CD4-positive, alpha-beta memory T cell (primary cell): ENCODE results near the gene SVOP. TPM values are rescaled to one million over a fixed set of nuclear protein-coding genes. Genes with fewer than 3 reads are reported as not detected.
A peak's percentile ranks its signal among the peaks of the same experiment; 100 is the strongest.

Experiments used
- CTCF ChIA-PET: fragments of 350-600 bp; sonication (Branson Sonifier 250); formaldehyde crosslinking; loops from one replicate; lab custom pipeline; 2021; ENCODE audit warnings: inconsistent platforms; ENCODE audit not compliant: partially characterized antibody; lab: Charles Lee
- POLR2A ChIA-PET: fragments of 350-600 bp; sonication (Branson Sonifier 250); formaldehyde crosslinking; loops from one replicate; lab custom pipeline; 2021; ENCODE audit not compliant: partially characterized antibody; lab: Charles Lee
- DNase-seq, 5 donors: peaks; one replicate each; pipeline versions ENCODE4 v3.0.0 to v3.0.0-alpha.2; 2020 to 2022; ENCODE audit warnings: mixed read lengths in 1 of 5
- H3K27ac ChIP-seq: one replicate; pipeline ENCODE4 v1.7.0; 2013; ENCODE audit warnings: low read depth, low read length
- H3K27me3 ChIP-seq: 2 replicates; pipeline ENCODE4 v1.7.0; 2013; ENCODE audit warnings: mild to moderate bottlenecking, low read length, moderate library complexity; ENCODE audit not compliant: insufficient read depth
- H3K36me3 ChIP-seq: 2 replicates; pipeline ENCODE4 v1.7.0; 2013; ENCODE audit warnings: mild to moderate bottlenecking, low read length, moderate library complexity; ENCODE audit not compliant: insufficient read depth
- H3K4me1 ChIP-seq: 2 replicates; pipeline ENCODE4 v1.7.0; 2013; ENCODE audit warnings: mild to moderate bottlenecking, low read length, moderate library complexity; ENCODE audit not compliant: insufficient read depth
- H3K4me3 ChIP-seq, 2 donors: one replicate each; pipeline ENCODE4 v1.7.0; 2013; ENCODE audit warnings: low read length in 2 of 2, mild to moderate bottlenecking in 1 of 2
- H3K9me3 ChIP-seq, 2 donors: one replicate each; pipeline ENCODE4 v1.7.0; 2013; ENCODE audit warnings: low read length in 2 of 2, control low read depth in 1 of 2; ENCODE audit not compliant: control insufficient read depth in 1 of 2
- H3K27ac Mint-ChIP-seq, 7 donors: one replicate each; pipeline ENCODE4 v1.8.0; 2020 to 2021; ENCODE audit warnings: mixed read lengths in 7 of 7, mild to moderate bottlenecking in 6 of 7, inconsistent platforms in 3 of 7, moderate library complexity in 3 of 7
- H3K27me3 Mint-ChIP-seq, 2 donors: one replicate each; pipeline ENCODE4 v1.8.0; 2020 to 2021; ENCODE audit warnings: mixed read lengths in 2 of 2
- H3K36me3 Mint-ChIP-seq, 2 donors: one replicate each; pipeline ENCODE4 v1.8.0; 2020 to 2021; ENCODE audit warnings: mixed read lengths in 2 of 2, inconsistent platforms in 1 of 2, mild to moderate bottlenecking in 1 of 2
- H3K4me1 Mint-ChIP-seq, 4 donors: one replicate each; pipeline ENCODE4 v1.8.0; 2020 to 2021; ENCODE audit warnings: mixed read lengths in 4 of 4, mild to moderate bottlenecking in 1 of 4
- H3K4me3 Mint-ChIP-seq, 8 donors: one replicate each; pipeline ENCODE4 v1.8.0; 2020 to 2021; ENCODE audit warnings: mixed read lengths in 8 of 8, mild to moderate bottlenecking in 7 of 8, moderate library complexity in 6 of 8, inconsistent platforms in 3 of 8
- H3K9me3 Mint-ChIP-seq, 8 donors: one replicate each; pipeline ENCODE4 v1.8.0; 2020 to 2021; ENCODE audit warnings: mixed read lengths in 8 of 8, mild to moderate bottlenecking in 5 of 8, inconsistent platforms in 3 of 8, moderate library complexity in 1 of 8
- intact Hi-C: fragments of 100-400 bp; cut with micrococcal nuclease; formaldehyde crosslinking; loops from one replicate; pipeline ENCODE4 v1.15.1; 2023
- polyA plus RNA-seq, 2 donors: library from polyadenylated mRNA; unstranded; fragments of 300-500 nt; fragmentation: Illumina TruSeq; gene quantifications; one replicate each; pipeline ENCODE4 v1.2.3, GENCODE V29; 2021
- total RNA-seq, 2 experiments: library from RNA; stranded (reverse); gene quantifications; one replicate each; pipeline ENCODE4 v1.2.3, GENCODE V29; 2021

The SVOP gene
- total and polyA plus RNA-seq, 4 experiments from 2014 or later = not detected

DNA sequence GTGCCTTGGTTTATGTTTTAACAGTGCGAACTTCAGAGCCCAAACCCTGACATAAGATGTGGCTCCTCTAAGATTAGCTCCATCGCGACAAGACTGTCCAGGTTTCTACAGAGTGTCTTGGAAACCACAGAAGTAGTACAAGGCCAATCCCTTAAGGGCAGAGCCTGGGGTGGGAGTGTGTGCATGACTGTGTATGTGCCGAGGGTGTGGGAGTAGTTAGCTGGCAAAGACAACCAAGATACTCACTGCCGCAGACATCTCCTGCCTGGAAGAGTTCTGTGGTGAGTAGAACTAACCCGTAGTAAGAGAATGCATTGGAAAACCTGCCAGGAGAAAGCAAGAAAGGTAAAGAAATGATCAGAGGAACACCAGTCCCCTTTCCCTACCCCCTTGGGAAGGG lies 86.9 kb downstream of the SVOP start:
- Mint-ChIP-seq H3K27ac (no peak overlapping the region), H3K27me3 (peaks cover 0 to 4% of the 10 kb centered on the region in 2 donors), H3K36me3 (no peaks in the 10 kb centered on the region), H3K4me3 (no peak overlapping the region), H3K9me3 (no peaks in the 10 kb centered on the region), H3K4me1 (peaks cover 0 to under 1% (median 0%) of the 10 kb centered on the region in 4 donors)
- DNase-seq = no peak
- Histone ChIP-seq H3K4me3 (no peak overlapping the region), H3K9me3 (no peaks in the 10 kb centered on the region), H3K27ac (no peak overlapping the region), H3K4me1 (no peaks in the 10 kb centered on the region), H3K27me3 (no peaks in the 10 kb centered on the region), H3K36me3 (no peaks in the 10 kb centered on the region)
- CTCF ChIA-PET = interaction anchor here (3.8 kb wide), 1 partner anchor 16 kb away, joined by 21 read pairs; no protein-coding TSS in a partner anchor
- POLR2A ChIA-PET = no interaction called here
- intact Hi-C loops = no loop called here

DNA sequence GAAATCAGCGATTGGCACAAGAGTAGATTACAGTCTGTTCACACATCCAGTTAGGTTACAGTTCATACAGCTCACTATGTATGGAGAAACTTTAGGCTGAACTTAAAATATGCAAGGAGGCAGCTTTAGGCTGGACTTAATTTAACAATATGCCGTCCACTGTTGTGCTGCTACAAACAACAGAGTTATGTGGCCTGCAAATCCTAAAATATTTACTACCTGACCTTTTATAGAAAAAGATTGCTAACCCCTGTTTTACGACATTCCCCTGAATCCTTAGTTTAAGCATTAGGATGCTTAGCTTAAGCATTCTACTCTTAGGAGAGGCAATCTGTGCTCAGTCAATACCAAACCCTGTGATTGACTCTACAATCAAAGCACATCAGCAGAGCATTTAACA lies 90.1 kb downstream of the SVOP start:
- H3K9me3 ChIP-seq = no peaks in the 10 kb centered on the region
- H3K4me3 ChIP-seq = no peak overlapping the region
- intact Hi-C loops = no loop called here
- no peaks in the 10 kb centered on the region for H3K27me3 ChIP-seq
- CTCF ChIA-PET = interaction anchor here (3.8 kb wide), 1 partner anchor 19 kb away, joined by 21 read pairs; no protein-coding TSS in a partner anchor
- no peaks in the 10 kb centered on the region for H3K4me1 ChIP-seq
- peaks cover 0 to 6% (median 0%) of the 10 kb centered on the region in 8 donors for H3K9me3 Mint-ChIP-seq
- H3K27ac ChIP-seq = no peak overlapping the region
- no peak for DNase-seq
- no peaks in the 10 kb centered on the region for H3K4me1 Mint-ChIP-seq
- no peaks in the 10 kb centered on the region for H3K36me3 ChIP-seq
- POLR2A ChIA-PET = no interaction called here
- H3K27me3 Mint-ChIP-seq = peaks cover 0 to 1% of the 10 kb centered on the region in 2 donors
- H3K27ac Mint-ChIP-seq = no peak overlapping the region
- no peaks in the 10 kb centered on the region for H3K36me3 Mint-ChIP-seq
- no peak overlapping the region for H3K4me3 Mint-ChIP-seq

DNA sequence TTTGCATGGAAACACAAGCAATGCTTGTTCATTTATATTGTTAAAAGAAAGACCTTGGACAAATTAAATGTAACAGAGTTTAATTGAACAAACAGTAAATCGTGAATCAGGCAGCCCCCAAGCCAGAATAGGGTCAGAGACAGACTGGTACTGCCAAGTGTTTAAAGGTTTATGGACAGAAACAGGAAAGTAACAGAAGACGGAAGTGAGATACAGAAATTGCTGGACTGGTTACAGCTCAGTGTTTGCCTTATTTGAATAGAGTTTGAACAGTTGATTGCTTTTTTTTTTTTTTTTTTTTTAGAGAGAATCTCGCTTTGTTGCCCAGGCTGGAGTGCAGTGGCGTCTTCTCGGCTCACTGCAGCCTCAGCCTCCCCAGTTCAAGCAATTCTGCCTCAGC lies 90.7 kb downstream of the SVOP start:
- Mint-ChIP-seq H3K9me3 (peaks cover 0 to 6% (median 1%) of the 10 kb centered on the region in 8 donors), H3K36me3 (no peaks in the 10 kb centered on the region), H3K27ac (no peak overlapping the region), H3K27me3 (peaks cover 0 to 1% of the 10 kb centered on the region in 2 donors), H3K4me1 (no peaks in the 10 kb centered on the region), H3K4me3 (no peak overlapping the region)
- no peak overlapping the region for H3K4me3 ChIP-seq
- no peaks in the 10 kb centered on the region for H3K4me1 ChIP-seq
- ChIA-PET CTCF (no interaction called here), POLR2A (no interaction called here)
- H3K9me3 ChIP-seq = no peaks in the 10 kb centered on the region
- no peak for DNase-seq
- no peaks in the 10 kb centered on the region for H3K27me3 ChIP-seq
- no peaks in the 10 kb centered on the region for H3K36me3 ChIP-seq
- no peak overlapping the region for H3K27ac ChIP-seq
- intact Hi-C loops = no loop called here

DNA sequence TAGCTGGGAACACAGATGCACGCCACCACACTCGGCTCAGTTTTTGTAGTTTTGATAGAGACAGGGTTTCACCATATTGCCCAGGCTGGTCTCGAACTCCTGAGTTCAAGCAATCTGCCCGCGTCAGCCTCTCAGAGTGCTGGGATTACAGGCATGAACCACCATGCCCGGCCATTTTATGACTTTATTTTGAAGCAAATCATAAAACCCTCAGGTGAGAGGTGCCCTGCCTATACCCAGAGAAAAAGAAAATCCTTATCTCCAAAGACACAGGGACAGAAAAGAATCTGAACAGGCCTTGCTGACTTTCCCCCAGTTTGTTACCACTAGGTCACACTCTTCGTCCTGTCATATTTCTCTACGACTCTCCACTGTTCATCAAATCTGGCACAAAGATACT lies 92.2 kb downstream of the SVOP start:
- Mint-ChIP-seq H3K27ac (peak overlapping the region in 1 of 7 donors; percentile 10), H3K9me3 (peaks cover 0 to 6% (median 1%) of the 10 kb centered on the region in 8 donors), H3K27me3 (peaks cover 0 to 2% of the 10 kb centered on the region in 2 donors), H3K36me3 (no peaks in the 10 kb centered on the region), H3K4me1 (no peaks in the 10 kb centered on the region), H3K4me3 (no peak overlapping the region)
- CTCF ChIA-PET = no interaction called here
- POLR2A ChIA-PET = no interaction called here
- Histone ChIP-seq H3K9me3 (no peaks in the 10 kb centered on the region), H3K27me3 (no peaks in the 10 kb centered on the region), H3K27ac (no peak overlapping the region), H3K4me1 (no peaks in the 10 kb centered on the region), H3K4me3 (no peak overlapping the region), H3K36me3 (no peaks in the 10 kb centered on the region)
- no peak for DNase-seq
- intact Hi-C loops = no loop called here

DNA sequence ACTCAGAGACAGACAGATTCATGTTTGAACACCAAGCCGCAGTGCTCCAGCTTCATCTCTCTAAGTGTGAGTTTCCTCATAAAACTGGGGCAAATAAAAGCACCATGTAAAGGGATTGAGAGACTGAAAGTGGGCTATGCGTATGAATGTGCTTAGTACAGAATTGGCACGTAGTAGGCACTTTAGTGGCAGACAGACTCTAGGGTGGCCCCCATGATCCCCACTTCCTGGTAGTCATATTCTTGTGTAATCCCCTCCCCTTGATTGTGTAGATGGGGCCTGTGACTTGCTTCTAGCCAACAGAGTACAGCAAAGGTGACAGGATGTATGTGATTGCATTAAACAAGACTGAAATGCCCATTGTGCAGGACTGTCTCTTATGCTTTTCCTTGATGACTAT lies 98.0 kb downstream of the SVOP start:
- Mint-ChIP-seq H3K4me3 (no peak overlapping the region), H3K4me1 (no peaks in the 10 kb centered on the region), H3K9me3 (peaks cover 0 to 13% (median 4%) of the 10 kb centered on the region in 8 donors), H3K36me3 (no peaks in the 10 kb centered on the region), H3K27me3 (peaks cover 1 to 2% of the 10 kb centered on the region in 2 donors), H3K27ac (no peak overlapping the region)
- intact Hi-C loops = no loop called here
- Histone ChIP-seq H3K27me3 (no peaks in the 10 kb centered on the region), H3K27ac (no peak overlapping the region), H3K4me1 (no peaks in the 10 kb centered on the region), H3K4me3 (no peak overlapping the region), H3K9me3 (no peaks in the 10 kb centered on the region), H3K36me3 (no peaks in the 10 kb centered on the region)
- ChIA-PET POLR2A (no interaction called here), CTCF (no interaction called here)
- DNase-seq = no peak

DNA sequence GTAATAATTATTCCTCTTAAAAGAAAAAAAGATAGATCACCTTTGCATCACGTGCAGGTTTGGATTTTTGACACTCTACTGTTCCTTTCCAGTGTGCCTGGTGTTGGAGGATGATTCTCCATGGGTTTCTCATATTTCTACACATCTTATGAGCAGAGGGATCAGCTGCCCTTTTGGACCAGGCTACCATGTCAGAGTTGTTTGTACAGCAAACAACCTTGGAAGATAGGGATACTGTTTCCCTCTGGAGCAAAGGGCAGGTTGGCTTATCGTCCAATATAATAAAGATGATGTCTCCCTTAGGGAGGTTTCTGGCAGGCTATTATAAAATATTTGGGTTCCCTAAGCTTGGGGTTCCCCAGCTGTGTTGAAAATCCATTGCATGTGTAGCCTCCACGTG lies 98.9 kb downstream of the SVOP start:
- no peaks in the 10 kb centered on the region for H3K36me3 Mint-ChIP-seq
- H3K4me3 Mint-ChIP-seq = no peak overlapping the region
- H3K27me3 ChIP-seq = no peaks in the 10 kb centered on the region
- no peaks in the 10 kb centered on the region for H3K4me1 Mint-ChIP-seq
- H3K27ac ChIP-seq = no peak overlapping the region
- POLR2A ChIA-PET = no interaction called here
- H3K36me3 ChIP-seq = no peaks in the 10 kb centered on the region
- H3K4me3 ChIP-seq = no peak overlapping the region
- DNase-seq = no peak
- no peak overlapping the region for H3K27ac Mint-ChIP-seq
- CTCF ChIA-PET = no interaction called here
- H3K4me1 ChIP-seq = no peaks in the 10 kb centered on the region
- intact Hi-C loops = no loop called here
- no peaks in the 10 kb centered on the region for H3K9me3 ChIP-seq
- H3K27me3 Mint-ChIP-seq = peaks cover 1 to 2% of the 10 kb centered on the region in 2 donors
- H3K9me3 Mint-ChIP-seq = peaks cover 0 to 13% (median 4%) of the 10 kb centered on the region in 8 donors

DNA sequence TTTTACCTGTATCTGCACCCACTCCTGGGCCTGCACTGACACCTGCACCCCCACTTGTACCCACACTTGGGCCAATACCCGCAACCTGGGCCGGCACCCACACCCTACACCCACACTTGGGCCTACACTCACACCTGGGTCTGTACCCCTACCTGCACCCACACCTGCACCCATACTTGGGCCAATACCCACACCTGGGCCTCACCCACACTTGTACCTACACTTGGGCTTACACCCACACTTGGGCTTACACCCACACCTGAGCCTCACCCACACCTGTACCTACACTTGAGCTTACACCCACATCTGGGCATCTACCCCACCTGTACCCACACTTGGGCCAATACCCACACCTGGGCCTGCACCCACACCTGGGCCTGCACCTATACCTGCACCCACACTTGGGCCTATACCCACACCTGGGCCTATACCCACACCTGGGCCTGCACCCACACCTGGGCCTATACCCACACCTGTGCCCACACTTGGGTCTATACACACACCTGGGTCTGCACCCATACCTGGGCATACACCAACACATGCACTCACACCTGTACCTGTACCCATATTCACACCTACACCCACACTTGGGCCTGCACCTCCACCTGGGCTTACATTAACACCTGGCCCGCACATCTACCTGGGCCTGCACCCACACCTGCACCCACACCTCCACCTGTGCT lies 101.8 kb downstream of the SVOP start:
- no peak overlapping the region for H3K27ac ChIP-seq
- H3K4me1 Mint-ChIP-seq = no peaks in the 10 kb centered on the region
- H3K27me3 Mint-ChIP-seq = peaks cover 2 to 3% of the 10 kb centered on the region in 2 donors
- no peaks in the 10 kb centered on the region for H3K27me3 ChIP-seq
- POLR2A ChIA-PET = no interaction called here
- no peak overlapping the region for H3K4me3 ChIP-seq
- H3K36me3 ChIP-seq = no peaks in the 10 kb centered on the region
- H3K36me3 Mint-ChIP-seq = no peaks in the 10 kb centered on the region
- CTCF ChIA-PET = interaction anchor here (0.9 kb wide), 1 partner anchor 13 kb away, joined by 3 read pairs; no protein-coding TSS in a partner anchor
- intact Hi-C loops = no loop called here
- peak overlapping the region in 1 of 7 donors; percentile 46 for H3K27ac Mint-ChIP-seq
- H3K9me3 ChIP-seq = no peaks in the 10 kb centered on the region
- no peak overlapping the region for H3K4me3 Mint-ChIP-seq
- H3K9me3 Mint-ChIP-seq = peaks cover 0 to 9% (median 2%) of the 10 kb centered on the region in 8 donors
- no peaks in the 10 kb centered on the region for H3K4me1 ChIP-seq
- DNase-seq = no peak
